K562 (cell line): Measurements from ENCODE around the gene DHX58. TPM values are rescaled to one million over a fixed set of nuclear protein-coding genes. Genes with fewer than 3 reads are reported as not detected.

Experiments
- CHD1 ChIP-seq: fragments of 200-600 bp; sonication (generic); IDR thresholded peaks from one replicate; pipeline ENCODE4 v1.6.1; 2012; ENCODE audit warnings: mild to moderate bottlenecking, moderate library complexity, low read length, inconsistent platforms
- MLX ChIP-seq, 2 experiments: fragments of 450-650 bp in 1 of 2; sonication (generic) in 1 of 2; formaldehyde crosslinking; conservative IDR thresholded peaks; 2 replicates each; pipeline versions ENCODE4 v1.4.0 to v1.8.1; 2020 to 2022; ENCODE audit warnings: mild to moderate bottlenecking in 1 of 2, missing genetic modification reagents in 1 of 2
- NONO ChIP-seq, 2 experiments: fragments of 200-400 bp in 1 of 2; fragments of 450-650 bp in 1 of 2; formaldehyde crosslinking in 1 of 2; IDR thresholded peaks; 2 replicates each; pipeline ENCODE4 v1.6.1; 2017; ENCODE audit warnings: low read depth in 2 of 2, mild to moderate bottlenecking in 2 of 2, moderate library complexity in 2 of 2, low read length in 1 of 2
- NR2C1 ChIP-seq, 2 experiments: fragments of 450-650 bp; IDR thresholded peaks; 2 replicates each; pipeline ENCODE4 v1.6.1; 2017; ENCODE audit warnings: mild to moderate bottlenecking in 2 of 2, antibody characterized with exemption in 1 of 2, inconsistent platforms in 1 of 2, missing compliant biosample characterization in 1 of 2, missing genetic modification characterization in 1 of 2
- NR2C2 ChIP-seq, 2 experiments: fragments of 200-800 bp in 1 of 2; sonication (Bioruptor generic) in 1 of 2; sonication (generic) in 1 of 2; formaldehyde crosslinking in 1 of 2; IDR thresholded peaks; 2 replicates each; pipeline versions ENCODE4 v1.6.1 to v1.8.0; 2016 to 2022; ENCODE audit warnings: mild to moderate bottlenecking in 1 of 2, missing compliant biosample characterization in 1 of 2, missing genetic modification characterization in 1 of 2, missing genetic modification reagents in 1 of 2
- PHB2 ChIP-seq: fragments of 450-650 bp; IDR thresholded peaks from 2 replicates; pipeline ENCODE4 v1.6.1; 2017; ENCODE audit warnings: low read depth
- TAF1 ChIP-seq: IDR thresholded peaks from 2 replicates; pipeline ENCODE4 v1.6.1; 2011; ENCODE audit warnings: mild to moderate bottlenecking, low read length, moderate library complexity; ENCODE audit not compliant: insufficient read depth, control insufficient read depth, severe bottlenecking; ENCODE audit errors: extremely low read depth
- ZBTB9 ChIP-seq: fragments of 450-650 bp; formaldehyde crosslinking; IDR thresholded peaks from 2 replicates; pipeline ENCODE4 v1.4.0; 2020; ENCODE audit warnings: mild to moderate bottlenecking, moderate library complexity
- ZFP36 ChIP-seq: fragments of 150-350 bp; IDR thresholded peaks from 2 replicates; pipeline ENCODE4 v1.6.1; 2018; ENCODE audit warnings: low read length, low read depth; ENCODE audit not compliant: partially characterized antibody
- ZFPM2 ChIP-seq: fragments of 250-450 bp; sonication (Bioruptor Pico); IDR thresholded peaks from 2 replicates; pipeline ENCODE4 v1.5.1; 2022; ENCODE audit warnings: mild to moderate bottlenecking
- ZKSCAN3 ChIP-seq: fragments of 250-450 bp; sonication (Bioruptor Pico); IDR thresholded peaks from 2 replicates; pipeline ENCODE4 v1.4.0; 2020
- ZNF318 ChIP-seq, 2 experiments: fragments of 450-650 bp; IDR thresholded peaks; 2 replicates each; pipeline ENCODE4 v1.6.1; 2016; ENCODE audit warnings: mild to moderate bottlenecking in 2 of 2, borderline replicate concordance in 1 of 2, low read depth in 1 of 2, moderate library complexity in 1 of 2
- polyA plus RNA-seq, 8 experiments: library from polyadenylated mRNA; depleted of rRNA in 4 of 8; stranded (reverse) in 5 of 8; unstranded in 3 of 8; fragments of >200 nt; fragmentation: Nextera tagmentation in 2 of 8; fragmentation: Illumina TruSeq in 1 of 8; extraction: Ambion mirVana in 2 of 8; extraction: Trizol in 1 of 8; gene quantifications; 2 replicates each; pipeline versions ENCODE4 v1.2.1 to v1.2.3, GENCODE V29; 2011 to 2014; ENCODE audit warnings: inconsistent platforms in 1 of 8, missing spikeins in 1 of 8
- total RNA-seq, 7 experiments: library from RNA; depleted of rRNA in 6 of 7; stranded (reverse); fragments of >200 nt in 6 of 7; fragmentation: Illumina TruSeq in 2 of 7; extraction: Trizol in 2 of 7; gene quantifications; 2 replicates each; pipeline versions ENCODE4 v1.2.1 to v1.2.3, GENCODE V29; 2011 to 2021; ENCODE audit warnings: low replicate concordance in 1 of 7

DHX58 gene
- total and polyA plus RNA-seq, 9 of the 15 experiments (the other 6 are each of a cell fraction or from before 2014, with no cell fraction given): 0.15 to 3.0 (median 1.4) TPM

GRCh38 chr17:42107597-42108576 is 4.6 kb downstream of the DHX58 start (continued):
- TF ChIP-seq ZNF318 (IDR thresholded peaks at IDR 0.05; ENCODE audit: borderline replicate concordance in 1 of 2, low read depth in 1 of 2) (no peak), PHB2 (no peak), MLX (CRISPR knock-in tag; conservative IDR thresholded peaks at IDR 0.05) (no peak), ZBTB9 (peak; percentile 61; the same call in 1 of the 2 replicates), ZFPM2 (CRISPR knock-in tag) (no peak), CHD1 (no peak), ZKSCAN3 (CRISPR knock-in tag) (no peak), NR2C2 (CRISPR knock-in tag; IDR thresholded peaks at IDR 0.05) (0 out of 2 replicates have a peak, but pooled peaks have one; percentile 22), NR2C2 (tag; IDR thresholded peaks at IDR 0.05) (no peak), NONO (IDR thresholded peaks at IDR 0.05; ENCODE audit: low read depth in 2 of 2, low read length in 1 of 2) (no peak), NR2C1 (IDR thresholded peaks at IDR 0.05) (no peak), NR2C1 (tag; IDR thresholded peaks at IDR 0.05) (peak; percentile 62), ZFP36 (no peak), TAF1 (no peak)
